Activated CD4-positive, CD25-positive, alpha-beta regulatory T cell treated with anti-CD3 and anti-CD28 coated beads, Interleukin-2, amount 50 U/mL, for 24 hours (primary cell): ENCODE measurements around the gene LAGE3.
"Not testable (repeated sequence)": the region's sequence is repeated elsewhere in the genome, so short reads cannot be mapped to it uniquely, and the experiment has no call there.

Experiments
- ATAC-seq, 2 donors: fragments of 150-1000 bp; cut with Tn5 transposase; one replicate each; pipeline ENCODE4 v1.10.0; 2021; ENCODE audit warnings: mild to moderate bottlenecking in 1 of 2, moderate library complexity in 1 of 2

Gene LAGE3

GRCh38 chrX:154501423-154501822, 22.3 kb upstream of the LAGE3 start:
- ATAC-seq: not testable (repeated sequence)

GRCh38 chrX:154496591-154497137, 17.6 kb upstream of the LAGE3 start:
- ATAC-seq: not testable (repeated sequence)

- no peak for ATAC-seq
These were observed 16.4 kb upstream of the LAGE3 start for GRCh38 chrX:154495472-154495922.

GRCh38 chrX:154494715-154495114, 15.6 kb upstream of the LAGE3 start:
- ATAC-seq: no peak

GRCh38 chrX:154490414-154491083, 11.5 kb upstream of the LAGE3 start, which contains the start of gene SLC10A3:
Gene SLC10A3 (minus strand): TSS chrX:154490629. CDS start chrX:154488940, 1,689 bp downstream.
- ATAC-seq: peak; percentile 92 to 93

GRCh38 chrX:154490021-154490413, 10.9 kb upstream of the LAGE3 start:
- ATAC-seq: peak; percentile 15 to 17

GRCh38 chrX:154489182-154489581, 10.1 kb upstream of the LAGE3 start:
- ATAC-seq: no peak

GRCh38 chrX:154488336-154489075, 9.4 kb upstream of the LAGE3 start:
- ATAC-seq: no peak

GRCh38 chrX:154487518-154488290, 8.6 kb upstream of the LAGE3 start:
- ATAC-seq: no peak

- peak; percentile 8 to 14 for ATAC-seq
These were observed 7.5 kb upstream of the LAGE3 start, which contains the start of gene UBL4A for GRCh38 chrX:154486396-154487207. Gene UBL4A (minus strand): TSS chrX:154486615. CDS start chrX:154486584, 31 bp downstream.

GRCh38 chrX:154486052-154486395, 6.9 kb upstream of the LAGE3 start:
- peak in 1 of 2 donors; percentile 4 for ATAC-seq

- no peak for ATAC-seq
These were observed 6.3 kb upstream of the LAGE3 start for GRCh38 chrX:154485150-154486051.

GRCh38 chrX:154484255-154485149, 5.4 kb upstream of the LAGE3 start:
- no peak for ATAC-seq

- ATAC-seq: no peak
These were observed 4.2 kb upstream of the LAGE3 start for GRCh38 chrX:154483325-154483724.

- no peak for ATAC-seq
These were observed 3.7 kb upstream of the LAGE3 start for GRCh38 chrX:154482786-154483185.

GRCh38 chrX:154481911-154482601, 3.0 kb upstream of the LAGE3 start:
- ATAC-seq: no peak

- no peak for ATAC-seq
These were observed 2.1 kb upstream of the LAGE3 start for GRCh38 chrX:154481195-154481594.

- ATAC-seq: no peak
These were observed 1.1 kb downstream of the LAGE3 start for GRCh38 chrX:154477891-154478477.

- no peak for ATAC-seq
These were observed 2.3 kb downstream of the LAGE3 start for GRCh38 chrX:154476821-154477220.
